ENCODE data around the gene PCNX4.

Gene PCNX4

GRCh38 chr14:60211153-60211552, 119.4 kb downstream of the PCNX4 start:
- TF ChIP-seq CTCF (conservative IDR thresholded peaks at IDR 0.05; ENCODE audit: control insufficient read depth, insufficient read depth, low read depth, low read length): no peak
- no peak for DNase-seq (ENCODE audit: low read depth)
- H3K4me3 ChIP-seq (ENCODE audit: control insufficient read depth, low read depth, low read length): no peak overlapping the region

- no peak for TF ChIP-seq CTCF (conservative IDR thresholded peaks at IDR 0.05; ENCODE audit: control insufficient read depth, insufficient read depth, low read depth, low read length)
- DNase-seq (ENCODE audit: low read depth): no peak
- no peak overlapping the region for H3K4me3 ChIP-seq (ENCODE audit: control insufficient read depth, low read depth, low read length)
Observed at GRCh38 chr14:60212503-60213371, 121.0 kb downstream of the PCNX4 start.

- DNase-seq (ENCODE audit: low read depth): no peak
- H3K4me3 ChIP-seq (ENCODE audit: control insufficient read depth, low read depth, low read length): no peak overlapping the region
- TF ChIP-seq CTCF (conservative IDR thresholded peaks at IDR 0.05; ENCODE audit: control insufficient read depth, insufficient read depth, low read depth, low read length): no peak
Observed at GRCh38 chr14:60214003-60214402, 122.3 kb downstream of the PCNX4 start.

GRCh38 chr14:60214415-60215126, 122.8 kb downstream of the PCNX4 start:
- TF ChIP-seq CTCF (conservative IDR thresholded peaks at IDR 0.05; ENCODE audit: control insufficient read depth, insufficient read depth, low read depth, low read length): no peak
- H3K4me3 ChIP-seq (ENCODE audit: control insufficient read depth, low read depth, low read length): no peak overlapping the region
- no peak for DNase-seq (ENCODE audit: low read depth)

- no peak for TF ChIP-seq CTCF (conservative IDR thresholded peaks at IDR 0.05; ENCODE audit: control insufficient read depth, insufficient read depth, low read depth, low read length)
- no peak for DNase-seq (ENCODE audit: low read depth)
Observed at GRCh38 chr14:60215127-60215444, 123.4 kb downstream of the PCNX4 start.

GRCh38 chr14:60215520-60216420, 124.0 kb downstream of the PCNX4 start:
- DNase-seq (ENCODE audit: low read depth): no peak
- no peak for TF ChIP-seq CTCF (conservative IDR thresholded peaks at IDR 0.05; ENCODE audit: control insufficient read depth, insufficient read depth, low read depth, low read length)
- no peak overlapping the region for H3K4me3 ChIP-seq (ENCODE audit: control insufficient read depth, low read depth, low read length)

More at GRCh38 chr14:60215127-60215444, 123.4 kb downstream of the PCNX4 start:
- H3K4me3 ChIP-seq (ENCODE audit: control insufficient read depth, low read depth, low read length): no peak overlapping the region

Measured in fibroblast of mammary gland (primary cell).